K562 (cell line): ENCODE measurements around the gene SRGAP3. TPM values are rescaled to one million over a fixed set of nuclear protein-coding genes. Genes with fewer than 3 reads are reported as not detected.
"Not testable (repeated sequence)": the region's sequence is repeated elsewhere in the genome, so short reads cannot be mapped to it uniquely, and the experiment has no call there.

ENCODE experiments used
- ATAC-seq: fragments of 200-7000 bp; cut with Tn5 transposase; 3 replicates; pipeline ENCODE4 v1.9.1; 2020; ENCODE audit warnings: moderate library complexity
- BruUV-seq: library from RNA; stranded (reverse); fragments of 400-500 nt; replicated peaks from 2 replicates; lab custom pipeline; 2021; lab: Mats Ljungman, UMichigan
- CTCF ChIA-PET: fragments of 300-600 bp; formaldehyde crosslinking; extraction: SDS; loops from one replicate; lab custom pipeline; 2021; ENCODE audit warnings: low intra/inter-chr PET ratio; lab: Yijun Ruan, JAX
- POLR2A ChIA-PET: fragments of 300-600, 350-650 bp; sonication (Branson Sonifier 250); formaldehyde crosslinking; extraction: SDS; loops from one replicate; lab custom pipeline; 2021; ENCODE audit warnings: antibody characterized with exemption, inconsistent platforms; lab: Yijun Ruan, JAX
- DNase-seq, 4 experiments: peaks; one replicate each; pipeline versions ENCODE4 v3.0.0 to v3.0.0-alpha.2; 2011 to 2018; ENCODE audit warnings: low spot score in 3 of 4, mixed read lengths in 3 of 4; ENCODE audit errors: extremely low read depth in 1 of 4
- FAIRE-seq: peaks from 2 replicates; lab custom pipeline; 2011; peaks lifted over from hg19 to GRCh38; lab: Jason Lieb, UNC
- H2AFZ ChIP-seq: 2 replicates; pipeline ENCODE4 v1.6.0; 2011; ENCODE audit warnings: low read depth, low read length, control low read depth, inconsistent platforms
- H3K27ac ChIP-seq: fragments of 200-600 bp; 3 replicates; pipeline ENCODE4 v1.8.0; 2011; ENCODE audit warnings: low read depth, mild to moderate bottlenecking, control low read depth, inconsistent platforms, low read length, moderate library complexity, mixed read lengths; ENCODE audit errors: extremely low read depth
- H3K27me3 ChIP-seq, 2 experiments: fragments of 300-600 bp in 1 of 2; 2 replicates in 1 of 2; 3 replicates in 1 of 2; pipeline versions ENCODE4 v1.6.0 to v1.8.0; 2011; ENCODE audit warnings: inconsistent platforms in 2 of 2, low read length in 2 of 2, mild to moderate bottlenecking in 1 of 2, mixed read lengths in 1 of 2, moderate library complexity in 1 of 2; ENCODE audit not compliant: control insufficient read depth in 2 of 2, insufficient read depth in 2 of 2
- H3K36me3 ChIP-seq: fragments of 300-600 bp; 3 replicates; pipeline ENCODE4 v1.8.0; 2011; ENCODE audit warnings: mild to moderate bottlenecking, low read length, inconsistent platforms; ENCODE audit not compliant: control insufficient read depth, insufficient read depth
- H3K4me1 ChIP-seq, 2 experiments: fragments of 200-600 bp in 1 of 2; replicated peaks in 1 of 2; 2 replicates in 1 of 2; 3 replicates in 1 of 2; pipeline versions ENCODE4 v1.5.1 to v1.8.0; 2011; ENCODE audit warnings: inconsistent platforms in 2 of 2, low read length in 2 of 2, mild to moderate bottlenecking in 1 of 2, mixed read lengths in 1 of 2, moderate library complexity in 1 of 2; ENCODE audit not compliant: control insufficient read depth in 2 of 2, insufficient read depth in 2 of 2
- H3K4me2 ChIP-seq: 2 replicates; pipeline ENCODE4 v1.6.1; 2011; ENCODE audit warnings: low read length, control low read depth, inconsistent platforms, mixed read lengths; ENCODE audit not compliant: insufficient read depth
- H3K4me3 ChIP-seq: fragments of 200-600 bp; sonication (generic), shearing (Covaris generic); 2 replicates; pipeline ENCODE4 v1.5.1; 2016; ENCODE audit warnings: control low read depth, inconsistent platforms
- H3K79me2 ChIP-seq: fragments of 200-600 bp; 3 replicates; pipeline ENCODE4 v1.8.0; 2011; ENCODE audit warnings: low read length, inconsistent platforms; ENCODE audit not compliant: control insufficient read depth, insufficient read depth
- H3K9ac ChIP-seq, 2 experiments: 2 replicates each; pipeline versions ENCODE4 v1.6.0 to v1.6.1; 2011; ENCODE audit warnings: low read depth in 2 of 2, low read length in 2 of 2, control low read depth in 1 of 2, inconsistent platforms in 1 of 2, mild to moderate bottlenecking in 1 of 2, mixed read lengths in 1 of 2; ENCODE audit not compliant: insufficient read depth in 1 of 2
- H3K9me1 ChIP-seq: one replicate; pipeline ENCODE4 v1.6.0; 2011; ENCODE audit warnings: inconsistent platforms, mild to moderate bottlenecking, low read length, moderate library complexity; ENCODE audit not compliant: control insufficient read depth, insufficient read depth
- H3K9me3 ChIP-seq: replicated peaks from 2 replicates; pipeline ENCODE4 v1.5.1; 2011; ENCODE audit warnings: low read depth, low read length, inconsistent platforms; ENCODE audit not compliant: control insufficient read depth, insufficient read depth
- H4K20me1 ChIP-seq: replicated peaks from 2 replicates; pipeline ENCODE4 v1.6.1; 2011; ENCODE audit warnings: low read length, inconsistent platforms, mixed read lengths; ENCODE audit not compliant: control insufficient read depth, insufficient read depth
- C11orf30 ChIP-seq: fragments of 450-650 bp; IDR thresholded peaks from 2 replicates; pipeline ENCODE4 v1.6.1; 2016; ENCODE audit warnings: low read depth, mild to moderate bottlenecking
- CXXC5 ChIP-seq: fragments of 250-450 bp; sonication (Bioruptor Pico); IDR thresholded peaks from 2 replicates; pipeline ENCODE4 v1.8.0; 2022; ENCODE audit warnings: inconsistent platforms, mild to moderate bottlenecking, moderate library complexity
- MECOM ChIP-seq: fragments of 250-450 bp; sonication (Bioruptor Pico); IDR thresholded peaks from 2 replicates; pipeline ENCODE4 v1.8.0; 2022; ENCODE audit warnings: inconsistent platforms
- RBM25 ChIP-seq: fragments of 200-400 bp; formaldehyde crosslinking; IDR thresholded peaks from 2 replicates; pipeline ENCODE4 v1.6.1; 2018; ENCODE audit warnings: low read length, low read depth, moderate library complexity; ENCODE audit not compliant: severe bottlenecking
- ZNF146 ChIP-seq: IDR thresholded peaks from one replicate; pipeline ENCODE4 v1.6.1; 2018; ENCODE audit warnings: missing compliant biosample characterization; ENCODE audit not compliant: unreplicated experiment
- ZNF239 ChIP-seq: fragments of 250-450 bp; sonication (Bioruptor Pico); IDR thresholded peaks from 2 replicates; pipeline ENCODE4 v1.4.0; 2020; ENCODE audit warnings: mild to moderate bottlenecking
- WGBS: fragments of 100-300 bp; shearing (Covaris generic); methylation state at CpG from one replicate; pipeline ENCODE4 v1.1.6; 2016; ENCODE audit warnings: low coverage, mixed read lengths; ENCODE audit not compliant: insufficient coverage; ENCODE audit errors: missing lambda C conversion rate; 5-methylcytosine and 5-hydroxymethylcytosine counted together
- in situ Hi-C: fragments of 300-500 bp; cut with MboI; formaldehyde crosslinking; loops from 4 replicates; pipeline ENCODE4 v1.15.0; 2018; ENCODE audit warnings: inconsistent platforms, mixed read lengths
- intact Hi-C: fragments of 100-400 bp; cut with micrococcal nuclease; formaldehyde crosslinking; loops from 2 replicates; pipeline ENCODE4 v1.14.2; 2022
- polyA plus RNA-seq, 8 experiments: library from polyadenylated mRNA; depleted of rRNA in 4 of 8; stranded (reverse) in 5 of 8; unstranded in 3 of 8; fragments of >200 nt; fragmentation: Nextera tagmentation in 2 of 8; fragmentation: Illumina TruSeq in 1 of 8; extraction: Ambion mirVana in 2 of 8; extraction: Trizol in 1 of 8; gene quantifications; 2 replicates each; pipeline versions ENCODE4 v1.2.1 to v1.2.3, GENCODE V29; 2011 to 2014; ENCODE audit warnings: inconsistent platforms in 1 of 8, missing spikeins in 1 of 8
- total RNA-seq, 7 experiments: library from RNA; depleted of rRNA in 6 of 7; stranded (reverse); fragments of >200 nt in 6 of 7; fragmentation: Illumina TruSeq in 2 of 7; extraction: Trizol in 2 of 7; gene quantifications; 2 replicates each; pipeline versions ENCODE4 v1.2.1 to v1.2.3, GENCODE V29; 2011 to 2021; ENCODE audit warnings: low replicate concordance in 1 of 7
- TF ChIP-seq, protein P1 (sequence below): fragments of 250-450 bp; sonication (Bioruptor Pico); IDR thresholded peaks from 2 replicates; pipeline ENCODE4 v1.8.0; 2021; ENCODE audit warnings: borderline replicate concordance, mild to moderate bottlenecking, moderate library complexity; ENCODE audit not compliant: poor library complexity, severe bottlenecking

The SRGAP3 gene
- total and polyA plus RNA-seq, 9 of the 15 experiments (the other 6 are each of a cell fraction or from before 2014, with no cell fraction given), result 0.11 to 0.85 (median 0.35) TPM; not detected in 2

- BruUV-seq, CTCF ChIA-PET: not testable (repeated sequence)
- WGBS, result 3% methylated on average over 2 of the region's 2 CpGs
These were observed 164.0 kb downstream of the SRGAP3 start for GRCh38 chr3:9085428-9085827.

DNA sequence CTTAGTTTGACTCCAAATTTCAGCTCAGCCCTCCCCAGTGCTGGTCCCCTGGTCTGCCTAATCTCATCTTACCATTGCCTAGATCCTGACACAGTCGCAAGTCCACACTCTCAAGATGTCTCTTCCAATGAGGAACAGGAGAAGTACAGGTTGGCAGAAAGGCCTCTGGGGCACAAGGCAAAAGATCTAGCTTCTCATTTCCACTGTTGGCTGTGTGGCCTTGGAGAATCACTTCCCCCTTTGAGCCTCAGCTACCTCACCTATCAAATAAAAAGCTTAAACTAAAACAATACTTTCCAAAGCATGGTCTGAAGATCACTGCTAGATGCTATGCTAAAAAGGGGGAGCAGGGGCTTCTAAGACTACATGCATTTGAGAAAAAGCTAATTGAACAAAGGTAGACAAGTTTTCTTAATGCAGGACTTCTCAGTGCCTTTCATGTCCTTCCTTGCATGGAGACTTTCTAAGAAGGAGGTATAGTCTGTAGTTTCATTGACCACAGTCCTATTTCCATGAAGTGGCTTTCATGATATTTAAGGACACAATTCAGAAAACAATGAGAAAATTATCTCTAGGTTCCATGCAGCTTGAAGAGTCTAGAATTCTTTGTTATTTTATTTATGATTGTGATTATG, 168.1 kb downstream of the SRGAP3 start:
- in situ Hi-C loops (no loop called here), intact Hi-C loops (no loop called here)
- CTCF ChIA-PET, result no interaction called here
- H3K27ac ChIP-seq, result no peak overlapping the region
- WGBS, result 5% methylated on average over 1 of the region's 1 CpG
- peaks cover 0 to 14% of the 10 kb centered on the region in 2 experiments; a peak in 2 of 5 replicates for H3K27me3 ChIP-seq
- no peak overlapping the region for H3K4me2 ChIP-seq
- TF ChIP-seq RBM25, result peak; percentile 50
- peak; percentile 89 for TF ChIP-seq ZNF239 (CRISPR knock-in tag)
- no peak for TF ChIP-seq C11orf30
- TF ChIP-seq, protein P1, sequence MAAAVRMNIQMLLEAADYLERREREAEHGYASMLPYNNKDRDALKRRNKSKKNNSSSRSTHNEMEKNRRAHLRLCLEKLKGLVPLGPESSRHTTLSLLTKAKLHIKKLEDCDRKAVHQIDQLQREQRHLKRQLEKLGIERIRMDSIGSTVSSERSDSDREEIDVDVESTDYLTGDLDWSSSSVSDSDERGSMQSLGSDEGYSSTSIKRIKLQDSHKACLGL (CRISPR knock-in tag), result no peak
- TF ChIP-seq CXXC5 (CRISPR knock-in tag), result no peak
- TF ChIP-seq MECOM, result no peak
- ATAC-seq (no peak), FAIRE-seq (no peak), DNase-seq (no peak)
- H3K9me3 ChIP-seq, result no peaks in the 10 kb centered on the region
- H3K9me1 ChIP-seq, result no peaks in the 10 kb centered on the region
- POLR2A ChIA-PET, result no interaction called here
- H3K4me1 ChIP-seq, result no peaks in the 10 kb centered on the region; a peak in 1 of 5 replicates
- no TSS peak for BruUV-seq
- no peak overlapping the region for H3K9ac ChIP-seq
- H4K20me1 ChIP-seq, result no peaks in the 10 kb centered on the region; the same call in 1 of the 2 replicates
- H3K79me2 ChIP-seq, result no peaks in the 10 kb centered on the region
- H3K36me3 ChIP-seq, result no peaks in the 10 kb centered on the region
- H3K4me3 ChIP-seq, result no peak overlapping the region
- no peak overlapping the region for H2AFZ ChIP-seq

More at GRCh38 chr3:9085428-9085827, 164.0 kb downstream of the SRGAP3 start:
- H3K4me2 ChIP-seq, FAIRE-seq, H3K9me3 ChIP-seq: not testable (repeated sequence)
- peak; percentile 59 for TF ChIP-seq ZNF146 (CRISPR knock-in tag)
- TF ChIP-seq, all 486 proteins: peak for 1; not testable (repeated sequence) for 485
- H3K27ac ChIP-seq, H2AFZ ChIP-seq, DNase-seq, H3K79me2 ChIP-seq, H3K9me1 ChIP-seq, ATAC-seq, H4K20me1 ChIP-seq, H3K4me3 ChIP-seq, H3K4me1 ChIP-seq, H3K9ac ChIP-seq, H3K36me3 ChIP-seq, intact Hi-C loops, in situ Hi-C loops: not testable (repeated sequence)
- peaks cover 4 to 19% of the 10 kb centered on the region in 2 experiments; a peak in 3 of 5 replicates for H3K27me3 ChIP-seq
- POLR2A ChIA-PET, result interaction anchor here (1.0 kb wide), 1 partner anchor 168 kb away, joined by 4 read pairs; no protein-coding TSS in a partner anchor
